Measurements from ENCODE around the gene NFKB2. TPM values are rescaled to one million over a fixed set of nuclear protein-coding genes. Genes with fewer than 3 reads are reported as not detected.

Gene NFKB2
- total RNA-seq, 2 donors from 2014 or later: 17.0 to 37.6 TPM

DNA sequence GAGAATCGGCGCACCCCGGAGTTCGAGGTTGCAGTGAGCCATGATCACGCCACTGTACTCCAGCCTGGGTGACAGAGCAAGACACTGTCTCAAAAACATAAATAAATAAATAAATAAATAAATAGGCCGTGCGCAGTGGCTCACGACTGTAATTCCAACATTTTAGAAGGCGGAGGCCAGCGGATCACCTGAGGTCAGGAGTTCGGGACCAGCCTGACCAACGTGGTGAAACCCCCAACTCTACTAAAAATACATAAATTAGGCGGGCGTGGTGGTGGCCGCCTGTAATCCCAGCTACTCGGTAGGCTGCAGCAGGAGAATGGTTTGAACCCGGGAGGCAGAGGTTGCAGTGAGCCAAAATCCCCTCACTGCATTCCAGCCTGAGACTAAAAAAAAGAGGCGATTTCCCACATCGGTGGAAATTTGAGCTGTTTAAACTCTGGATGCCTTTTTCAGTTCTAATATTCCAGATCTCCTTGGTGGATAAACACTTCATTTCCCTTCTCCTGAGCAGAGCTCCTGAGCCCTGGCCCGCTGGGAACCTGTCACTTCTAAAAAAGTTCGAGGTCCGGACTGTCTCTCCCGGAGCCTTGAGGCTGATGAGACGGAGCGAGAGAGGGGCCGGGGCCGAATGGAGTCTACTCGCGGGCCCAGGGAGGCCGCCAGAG lies 2.0 kb upstream of the NFKB2 start:
- intact Hi-C loops (cut with DNase I, micrococcal nuclease): loop anchor here in 1 of 2 donors (5.0 kb wide), 1 partner anchor 189 kb away; no protein-coding TSS in a partner anchor
- DNase-seq: no peak
- no peak for ATAC-seq

GRCh38 chr10:102394079-102394800 lies 1.3 kb upstream of the NFKB2 start:
- intact Hi-C loops (cut with DNase I, micrococcal nuclease): loop anchor here in 1 of 2 donors (5.0 kb wide), 1 partner anchor 188 kb away; no protein-coding TSS in a partner anchor
- peak; percentile 95 to 96 for DNase-seq
- ATAC-seq: peak; percentile 83

DNA sequence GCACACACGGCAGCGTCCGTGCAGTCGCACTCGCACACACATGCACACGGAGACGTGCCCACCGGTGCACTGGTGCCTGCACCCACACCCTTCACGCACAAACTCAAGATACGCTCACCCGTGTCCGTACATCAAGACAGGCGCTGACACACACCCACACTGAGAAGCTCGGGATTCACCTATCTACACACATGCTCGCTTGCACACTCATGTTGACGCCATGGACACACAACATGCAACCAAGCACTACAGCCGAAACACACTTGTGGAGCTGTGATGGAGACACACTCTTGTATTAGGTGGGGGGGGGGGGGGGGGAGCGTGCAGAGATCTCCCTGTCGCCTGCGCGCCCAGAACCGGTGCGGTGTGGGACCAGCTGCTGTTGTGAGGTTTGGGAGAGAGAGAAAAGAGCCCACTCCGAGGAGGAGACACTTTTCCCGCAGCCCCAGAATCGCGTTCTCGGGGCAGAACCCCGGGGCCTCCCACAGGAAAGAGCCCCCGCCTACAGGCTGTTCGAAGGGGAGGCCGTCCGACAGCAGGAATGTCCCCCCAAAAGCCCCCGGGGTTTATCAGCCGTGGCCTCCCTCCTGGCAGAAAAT lies 605 bp upstream of the NFKB2 start:
- DNase-seq (peak in 1 of 2 donors; percentile 49), ATAC-seq (peak; percentile 11)
- intact Hi-C loops (cut with DNase I, micrococcal nuclease): loop anchor here in 1 of 2 donors (5.0 kb wide), 1 partner anchor 187 kb away; no protein-coding TSS in a partner anchor

DNA sequence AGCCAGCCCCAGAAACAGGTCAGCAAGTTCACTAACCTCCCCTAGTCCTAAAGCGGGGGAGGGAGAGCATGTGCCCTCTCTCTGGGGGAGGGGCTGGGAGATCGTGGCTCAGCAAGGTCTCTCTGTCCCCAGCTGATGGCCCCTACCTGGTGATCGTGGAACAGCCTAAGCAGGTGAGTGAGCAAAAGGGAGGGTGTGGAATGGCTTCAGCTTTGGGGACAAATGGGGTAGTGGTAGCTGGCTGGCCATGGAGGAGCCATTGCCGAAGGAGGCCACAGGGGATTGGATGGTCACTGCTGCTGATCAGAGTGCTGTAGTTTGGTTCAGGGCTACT lies 779 bp downstream of the NFKB2 start:
- ATAC-seq (no peak), DNase-seq (no peak)
- intact Hi-C loops (cut with DNase I, micrococcal nuclease): no loop called here

- no peak for DNase-seq
- intact Hi-C loops (cut with DNase I, micrococcal nuclease): no loop called here
- no peak for ATAC-seq
Observed at GRCh38 chr10:102396730-102397151, 1.2 kb downstream of the NFKB2 start.

- intact Hi-C loops (cut with DNase I, micrococcal nuclease): no loop called here
- ATAC-seq (no peak), DNase-seq (no peak)
Observed at GRCh38 chr10:102397222-102398171, 2.0 kb downstream of the NFKB2 start.

DNA sequence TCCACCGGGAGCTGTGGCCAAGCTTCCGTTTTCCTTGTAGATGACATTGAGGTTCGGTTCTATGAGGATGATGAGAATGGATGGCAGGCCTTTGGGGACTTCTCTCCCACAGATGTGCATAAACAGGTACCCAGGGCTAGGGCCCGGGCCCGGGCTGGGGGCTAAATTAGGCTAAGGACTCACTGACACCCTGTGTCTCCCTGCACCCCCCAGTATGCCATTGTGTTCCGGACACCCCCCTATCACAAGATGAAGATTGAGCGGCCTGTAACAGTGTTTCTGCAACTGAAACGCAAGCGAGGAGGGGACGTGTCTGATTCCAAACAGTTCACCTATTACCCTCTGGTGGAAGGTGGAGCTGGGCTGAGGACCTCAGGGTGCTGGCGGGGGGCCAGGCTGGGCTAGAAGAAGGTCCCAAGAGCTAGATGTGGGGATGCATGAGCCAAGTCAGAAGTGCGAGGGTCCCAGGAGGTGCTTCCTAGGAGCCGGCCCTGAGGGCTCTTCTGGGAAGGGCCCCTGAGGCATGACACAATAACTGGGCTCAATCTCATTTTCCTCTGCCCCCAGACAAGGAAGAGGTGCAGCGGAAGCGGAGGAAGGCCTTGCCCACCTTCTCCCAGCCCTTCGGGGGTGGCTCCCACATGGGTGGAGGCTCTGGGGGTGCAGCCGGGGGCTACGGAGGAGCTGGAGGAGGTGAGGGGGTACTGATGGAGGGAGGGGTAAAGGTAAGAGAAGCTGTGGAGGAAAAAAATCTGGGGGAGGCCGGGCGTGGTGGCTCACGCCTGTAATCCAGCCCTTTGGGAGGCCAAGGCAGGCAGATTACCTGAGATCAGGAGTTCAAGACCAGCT lies 2.9 kb downstream of the NFKB2 start:
- intact Hi-C loops (cut with DNase I, micrococcal nuclease): no loop called here
- no peak for ATAC-seq
- no peak for DNase-seq

- DNase-seq: peak; percentile 85 to 93
- peak; percentile 70 for ATAC-seq
- intact Hi-C loops (cut with DNase I, micrococcal nuclease): no loop called here
Observed at GRCh38 chr10:102399217-102400021, 3.9 kb downstream of the NFKB2 start.

DNA sequence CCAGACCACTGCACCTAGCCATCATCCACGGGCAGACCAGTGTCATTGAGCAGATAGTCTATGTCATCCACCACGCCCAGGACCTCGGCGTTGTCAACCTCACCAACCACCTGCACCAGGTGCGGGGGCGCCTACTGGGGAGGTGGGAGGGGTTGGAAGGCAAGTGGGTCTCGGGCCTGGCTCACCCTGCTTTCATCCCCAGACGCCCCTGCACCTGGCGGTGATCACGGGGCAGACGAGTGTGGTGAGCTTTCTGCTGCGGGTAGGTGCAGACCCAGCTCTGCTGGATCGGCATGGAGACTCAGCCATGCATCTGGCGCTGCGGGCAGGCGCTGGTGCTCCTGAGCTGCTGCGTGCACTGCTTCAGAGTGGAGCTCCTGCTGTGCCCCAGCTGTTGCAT lies 4.6 kb downstream of the NFKB2 start:
- DNase-seq (no peak), ATAC-seq (no peak)
- intact Hi-C loops (cut with DNase I, micrococcal nuclease): no loop called here

GRCh38 chr10:102400598-102401341 lies 5.3 kb downstream of the NFKB2 start:
- intact Hi-C loops (cut with DNase I, micrococcal nuclease): no loop called here
- ATAC-seq (no peak), DNase-seq (no peak)

GRCh38 chr10:102401342-102401654 lies 5.8 kb downstream of the NFKB2 start:
- DNase-seq (no peak), ATAC-seq (no peak)
- intact Hi-C loops (cut with DNase I, micrococcal nuclease): no loop called here

DNA sequence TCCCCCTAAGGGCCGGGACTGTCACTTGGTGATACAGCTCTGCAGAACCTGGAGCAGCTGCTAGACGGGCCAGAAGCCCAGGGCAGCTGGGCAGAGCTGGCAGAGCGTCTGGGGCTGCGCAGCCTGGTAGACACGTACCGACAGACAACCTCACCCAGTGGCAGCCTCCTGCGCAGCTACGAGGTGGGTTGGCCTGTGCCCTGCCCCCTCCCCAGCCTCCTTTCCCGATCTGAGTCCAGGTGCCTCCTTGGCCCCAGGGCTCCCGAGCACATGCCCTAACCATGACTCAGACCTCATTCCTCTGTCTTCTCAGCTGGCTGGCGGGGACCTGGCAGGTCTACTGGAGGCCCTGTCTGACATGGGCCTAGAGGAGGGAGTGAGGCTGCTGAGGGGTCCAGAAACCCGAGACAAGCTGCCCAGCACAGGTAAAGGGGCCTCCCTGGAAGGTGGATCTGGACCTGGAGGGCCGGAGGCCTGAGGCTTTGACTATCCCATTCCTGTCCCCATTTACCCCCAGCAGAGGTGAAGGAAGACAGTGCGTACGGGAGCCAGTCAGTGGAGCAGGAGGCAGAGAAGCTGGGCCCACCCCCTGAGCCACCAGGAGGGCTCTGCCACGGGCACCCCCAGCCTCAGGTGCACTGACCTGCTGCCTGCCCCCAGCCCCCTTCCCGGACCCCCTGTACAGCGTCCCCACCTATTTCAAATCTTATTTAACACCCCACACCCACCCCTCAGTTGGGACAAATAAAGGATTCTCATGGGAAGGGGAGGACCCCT lies 6.4 kb downstream of the NFKB2 start:
- intact Hi-C loops (cut with DNase I, micrococcal nuclease): no loop called here
- DNase-seq (no peak), ATAC-seq (no peak)

GRCh38 chr10:102402512-102402896 lies 7.0 kb downstream of the NFKB2 start:
- intact Hi-C loops (cut with DNase I, micrococcal nuclease): no loop called here
- ATAC-seq (no peak), DNase-seq (no peak)

GRCh38 chr10:102403115-102403514 lies 7.6 kb downstream of the NFKB2 start:
- ATAC-seq (no peak), DNase-seq (no peak)
- intact Hi-C loops (cut with DNase I, micrococcal nuclease): no loop called here

GRCh38 chr10:102404361-102405107 lies 9.0 kb downstream of the NFKB2 start:
- ATAC-seq (no peak), DNase-seq (no peak)
- intact Hi-C loops (cut with DNase I, micrococcal nuclease): no loop called here
